Gastroesophageal sphincter (tissue), 4 donors: ENCODE measurements around the gene RASL10B. TPM values are rescaled to one million over a fixed set of nuclear protein-coding genes. Genes with fewer than 3 reads are reported as not detected.
A peak's percentile ranks its signal among the peaks of the same experiment; 100 is the strongest.

Experiments
- ATAC-seq: fragments of 150-250 bp; one replicate; pipeline ENCODE4 v1.9.1; 2016; ENCODE audit warnings: mild to moderate bottlenecking, moderate library complexity
- H3K27ac ChIP-seq, 4 donors: fragments of 200-600 bp; sonication (generic) in 3 of 4; 1 replicate in 3 of 4; 2 replicates in 1 of 4; pipeline ENCODE4 v1.5.1; 2016 to 2019
- H3K27me3 ChIP-seq: fragments of 200-600 bp; sonication (generic); one replicate; pipeline ENCODE4 v1.5.1; 2019
- H3K36me3 ChIP-seq, 2 donors: fragments of 200-600 bp; sonication (generic); one replicate each; pipeline ENCODE4 v1.5.1; 2019; ENCODE audit warnings: control low read depth in 1 of 2
- H3K4me1 ChIP-seq, 3 donors: fragments of 200-600 bp; sonication (generic); 1 replicate in 2 of 3; 2 replicates in 1 of 3; pipeline ENCODE4 v1.5.1; 2016 to 2019; ENCODE audit warnings: control low read depth in 2 of 3
- H3K4me3 ChIP-seq, 2 donors: fragments of 200-600 bp; sonication (generic); one replicate each; pipeline ENCODE4 v1.5.1; 2019; ENCODE audit warnings: mild to moderate bottlenecking in 1 of 2, moderate library complexity in 1 of 2
- H3K9me3 ChIP-seq, 3 donors: fragments of 200-600 bp; sonication (generic); one replicate each; pipeline ENCODE4 v1.5.1; 2017 to 2019; ENCODE audit warnings: control low read depth in 2 of 3
- EP300 ChIP-seq: sonication (generic); formaldehyde crosslinking; IDR thresholded peaks from one replicate; pipeline ENCODE4 v1.6.1; 2017; ENCODE audit warnings: antibody characterized with exemption, mild to moderate bottlenecking
- POLR2A ChIP-seq, 2 donors: fragments of 450-650 bp; IDR thresholded peaks; one replicate each; pipeline ENCODE4 v1.6.1; 2017; ENCODE audit warnings: antibody characterized with exemption in 2 of 2, mild to moderate bottlenecking in 2 of 2, moderate library complexity in 1 of 2
- POLR2AphosphoS5 ChIP-seq: sonication (generic); formaldehyde crosslinking; IDR thresholded peaks from one replicate; pipeline ENCODE4 v1.6.1; 2017; ENCODE audit warnings: antibody characterized with exemption
- WGBS, 2 donors: methylation state at CpG; one replicate each; pipeline ENCODE4 v1.1.5; 2018; ENCODE audit warnings: low coverage in 1 of 2; 5-methylcytosine and 5-hydroxymethylcytosine counted together
- total RNA-seq, 4 donors: library from RNA; depleted of rRNA; stranded (reverse); fragments of >200 nt; gene quantifications; one replicate each; pipeline ENCODE4 v1.1.0, GENCODE V29; 2016
- TF ChIP-seq, protein P1 (sequence below), 4 experiments: fragments of 200-600 bp in 2 of 4; fragments of 450-650 bp in 2 of 4; sonication (generic) in 1 of 4; IDR thresholded peaks; one replicate each; pipeline ENCODE4 v1.5.1; 2017 to 2019; ENCODE audit warnings: antibody characterized with exemption in 4 of 4, mild to moderate bottlenecking in 2 of 4, moderate library complexity in 2 of 4

RASL10B gene
- total RNA-seq, 4 donors from 2014 or later: 4.2 to 25.9 (median 15.4) TPM

DNA sequence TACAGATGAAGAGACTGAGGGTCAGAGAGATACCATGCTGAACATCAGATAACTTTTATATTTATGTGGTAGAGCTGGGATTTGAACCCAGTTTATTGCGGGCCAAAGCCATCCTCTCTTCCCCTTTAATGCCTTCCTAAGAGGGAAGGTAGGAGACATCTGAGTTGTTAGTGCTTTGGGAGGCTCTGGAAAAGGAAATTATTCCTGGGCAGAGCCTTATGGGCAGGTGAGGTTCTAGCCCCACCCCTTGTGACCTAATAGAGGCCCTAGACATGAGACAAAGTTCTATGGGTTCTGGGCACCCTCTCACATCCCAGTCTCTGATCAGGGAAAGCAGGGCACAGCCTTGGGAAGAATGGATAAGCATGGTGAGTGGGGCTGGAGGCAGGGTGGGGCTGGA lies 29.1 kb downstream of the RASL10B start, which contains the start of gene C17orf50:
Gene C17orf50, plus strand, starts transcription at position 301 of the 400 bp plus-strand sequence. Its CDS starts 55 bp downstream, at position 356.
- TF ChIP-seq EP300 (no peak), POLR2AphosphoS5 (no peak), POLR2A (IDR thresholded peaks at IDR 0.05) (no peak)
- TF ChIP-seq, protein P1, sequence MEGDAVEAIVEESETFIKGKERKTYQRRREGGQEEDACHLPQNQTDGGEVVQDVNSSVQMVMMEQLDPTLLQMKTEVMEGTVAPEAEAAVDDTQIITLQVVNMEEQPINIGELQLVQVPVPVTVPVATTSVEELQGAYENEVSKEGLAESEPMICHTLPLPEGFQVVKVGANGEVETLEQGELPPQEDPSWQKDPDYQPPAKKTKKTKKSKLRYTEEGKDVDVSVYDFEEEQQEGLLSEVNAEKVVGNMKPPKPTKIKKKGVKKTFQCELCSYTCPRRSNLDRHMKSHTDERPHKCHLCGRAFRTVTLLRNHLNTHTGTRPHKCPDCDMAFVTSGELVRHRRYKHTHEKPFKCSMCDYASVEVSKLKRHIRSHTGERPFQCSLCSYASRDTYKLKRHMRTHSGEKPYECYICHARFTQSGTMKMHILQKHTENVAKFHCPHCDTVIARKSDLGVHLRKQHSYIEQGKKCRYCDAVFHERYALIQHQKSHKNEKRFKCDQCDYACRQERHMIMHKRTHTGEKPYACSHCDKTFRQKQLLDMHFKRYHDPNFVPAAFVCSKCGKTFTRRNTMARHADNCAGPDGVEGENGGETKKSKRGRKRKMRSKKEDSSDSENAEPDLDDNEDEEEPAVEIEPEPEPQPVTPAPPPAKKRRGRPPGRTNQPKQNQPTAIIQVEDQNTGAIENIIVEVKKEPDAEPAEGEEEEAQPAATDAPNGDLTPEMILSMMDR (IDR thresholded peaks at IDR 0.05): no peak
- no peak within 1 kb of the TSS for H3K4me3 ChIP-seq
- 100% methylated on average over 1 of the region's 1 CpG; no CpG with 5 or more reads in 1 of the 2 donors for WGBS, 2 donors
- no peaks in the 10 kb centered on the region for H3K36me3 ChIP-seq
- no peak for ATAC-seq
- H3K9me3 ChIP-seq: no peaks in the 10 kb centered on the region
- H3K4me1 ChIP-seq: peaks cover 0 to 22% (median 17%) of the 10 kb centered on the region in 3 donors
- no peaks in the 10 kb centered on the region for H3K27me3 ChIP-seq
- no peak within 1 kb of the TSS for H3K27ac ChIP-seq

DNA sequence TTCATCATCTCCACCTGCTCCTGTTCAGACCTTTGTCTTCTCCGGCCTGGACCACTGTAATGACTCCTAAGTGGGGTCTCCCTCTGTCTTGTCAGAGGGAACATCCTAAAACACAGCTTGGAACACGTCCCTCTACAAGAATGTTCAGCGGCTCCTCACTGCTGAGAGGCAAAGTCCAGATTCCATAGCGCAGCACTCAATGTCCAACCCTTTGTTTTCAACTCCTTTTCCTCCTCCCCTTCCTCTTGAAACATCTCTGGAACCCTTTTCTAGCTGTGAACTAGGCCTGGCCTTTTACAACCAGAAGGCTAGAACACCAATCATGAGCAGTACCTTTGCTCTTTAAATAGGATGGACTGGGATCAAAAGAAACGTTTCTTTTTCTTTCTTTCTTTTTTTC lies 30.2 kb downstream of the RASL10B start:
- Histone ChIP-seq H3K27ac (no peak overlapping the region), H3K4me3 (no peak overlapping the region), H3K27me3 (no peaks in the 10 kb centered on the region), H3K36me3 (no peaks in the 10 kb centered on the region), H3K9me3 (no peaks in the 10 kb centered on the region), H3K4me1 (peaks cover 0 to 32% (median 18%) of the 10 kb centered on the region in 3 donors)
- WGBS, 2 donors: 90 to 91% methylated on average over 4 to 5 of the region's 5 CpGs
- no peak for ATAC-seq
- TF ChIP-seq POLR2A (IDR thresholded peaks at IDR 0.05): no peak
- TF ChIP-seq, protein P1 (IDR thresholded peaks at IDR 0.05): no peak
- TF ChIP-seq POLR2AphosphoS5: no peak
- TF ChIP-seq EP300: no peak

DNA sequence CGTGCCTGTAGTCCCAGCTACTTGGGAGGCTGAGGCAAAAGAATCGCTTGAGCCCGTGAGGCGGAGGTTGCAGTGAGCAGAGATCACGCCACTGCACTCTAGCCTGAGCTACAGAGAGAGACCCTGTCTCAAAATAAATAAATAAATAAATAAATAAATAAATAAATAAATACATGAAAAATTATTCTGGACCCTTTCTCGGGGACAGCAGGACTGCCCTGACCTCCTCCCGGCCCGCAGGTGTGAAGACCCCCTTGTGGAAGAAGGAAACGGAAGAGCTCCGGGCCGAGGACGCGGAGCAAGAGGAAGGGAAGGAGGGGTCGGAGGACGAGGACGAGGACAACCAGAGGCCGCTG lies 32.3 kb downstream of the RASL10B start:
- TF ChIP-seq POLR2A (IDR thresholded peaks at IDR 0.05) (no peak), POLR2AphosphoS5 (no peak), EP300 (no peak)
- TF ChIP-seq, protein P1 (IDR thresholded peaks at IDR 0.05): no peak
- no peaks in the 10 kb centered on the region for H3K27me3 ChIP-seq
- peaks cover 0 to 45% (median 18%) of the 10 kb centered on the region in 3 donors for H3K4me1 ChIP-seq
- peak overlapping the region in 3 of 4 donors; percentile 54 to 73 (median 68) for H3K27ac ChIP-seq
- H3K9me3 ChIP-seq: no peaks in the 10 kb centered on the region
- peak overlapping the region in 1 of 2 donors; percentile 57 for H3K4me3 ChIP-seq
- H3K36me3 ChIP-seq: no peaks in the 10 kb centered on the region
- ATAC-seq: no peak
- 15% methylated on average over 12 of the region's 17 CpGs; no CpG with 5 or more reads in 1 of the 2 donors for WGBS, 2 donors

DNA sequence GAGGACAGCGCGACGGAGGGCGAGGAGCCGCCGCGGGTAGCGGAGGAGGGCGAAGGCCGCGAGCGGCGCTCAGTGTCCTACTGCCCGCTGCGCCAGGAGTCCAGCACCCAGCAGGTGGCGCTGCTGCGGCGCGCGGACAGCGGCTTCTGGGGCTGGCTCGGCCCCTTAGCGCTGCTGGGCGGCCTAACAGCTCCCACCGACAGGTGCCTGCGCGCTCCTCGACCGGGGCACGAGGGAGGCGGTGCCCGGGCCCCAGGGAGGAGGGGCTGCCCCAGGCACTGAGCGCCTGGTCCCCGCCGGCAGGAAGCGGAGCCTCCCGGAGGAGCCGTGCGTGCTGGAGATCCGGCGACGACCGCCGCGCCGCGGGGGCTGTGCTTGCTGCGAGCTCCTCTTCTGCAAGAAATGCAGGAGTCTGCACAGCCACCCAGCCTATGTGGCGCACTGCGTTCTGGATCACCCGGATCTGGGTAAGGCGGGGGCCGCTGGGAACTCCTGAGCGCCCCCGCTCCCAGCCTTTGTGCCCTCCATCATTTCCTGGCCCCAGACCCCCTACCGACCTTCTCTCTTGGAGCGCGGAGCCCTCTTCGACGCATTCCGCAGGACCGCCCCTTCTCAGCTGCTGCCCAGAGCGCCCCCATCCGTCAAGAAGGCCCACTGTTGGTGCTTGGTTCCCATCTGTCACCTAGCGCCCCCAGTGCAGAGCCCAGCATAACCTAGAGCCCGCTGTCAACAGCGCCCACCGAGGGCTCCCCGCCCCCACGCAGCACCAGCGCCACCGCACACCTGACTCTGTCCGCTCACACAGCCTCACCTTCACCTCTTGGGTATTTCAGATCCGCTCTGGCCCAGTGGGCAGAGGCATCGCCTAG lies 32.9 kb downstream of the RASL10B start:
- peak; percentile 91 for ATAC-seq
- Histone ChIP-seq H3K27ac (peak overlapping the region in 3 of 4 donors; percentile 54 to 73 (median 68)), H3K36me3 (no peaks in the 10 kb centered on the region), H3K27me3 (no peaks in the 10 kb centered on the region), H3K9me3 (no peaks in the 10 kb centered on the region), H3K4me1 (peaks cover 0 to 45% (median 18%) of the 10 kb centered on the region in 3 donors), H3K4me3 (peak overlapping the region; percentile 19 to 57)
- TF ChIP-seq POLR2A (IDR thresholded peaks at IDR 0.05) (no peak), POLR2AphosphoS5 (peak; percentile 53), EP300 (no peak)
- TF ChIP-seq, protein P1 (IDR thresholded peaks at IDR 0.05): peak; percentile 94 to 99 (median 97)
- WGBS, 2 donors: 1 to 27% methylated on average over 3 to 31 of the region's 75 CpGs
